Stomach smooth muscle (tissue), 2 donors: Measurements from ENCODE around the gene ARHGEF7.

Experiments
- H3K27ac ChIP-seq: one replicate; pipeline ENCODE4 v1.7.0; 2013; ENCODE audit warnings: mild to moderate bottlenecking, low read length, inconsistent platforms
- H3K27me3 ChIP-seq, 2 donors: one replicate each; pipeline ENCODE4 v1.7.0; 2013; ENCODE audit warnings: low read length in 2 of 2; ENCODE audit not compliant: insufficient read depth in 2 of 2, control insufficient read depth in 1 of 2
- H3K36me3 ChIP-seq, 2 donors: one replicate each; pipeline ENCODE4 v1.7.0; 2013; ENCODE audit warnings: low read length in 2 of 2; ENCODE audit not compliant: control insufficient read depth in 2 of 2, insufficient read depth in 2 of 2
- H3K4me1 ChIP-seq: one replicate; pipeline ENCODE4 v1.7.0; 2013; ENCODE audit warnings: low read length; ENCODE audit not compliant: control insufficient read depth, insufficient read depth
- H3K4me3 ChIP-seq, 2 donors: one replicate each; pipeline ENCODE4 v1.7.0; 2013; ENCODE audit warnings: low read length in 2 of 2
- H3K9ac ChIP-seq, 2 donors: one replicate each; pipeline ENCODE4 v1.7.0; 2013; ENCODE audit warnings: low read length in 2 of 2, mild to moderate bottlenecking in 1 of 2
- H3K9me3 ChIP-seq, 2 donors: one replicate each; pipeline ENCODE4 v1.7.0; 2013; ENCODE audit warnings: low read length in 2 of 2; ENCODE audit not compliant: control insufficient read depth in 2 of 2
- donor health status: healthy.
- donor health status: Pancreatic carcinoma.

The ARHGEF7 gene

DNA sequence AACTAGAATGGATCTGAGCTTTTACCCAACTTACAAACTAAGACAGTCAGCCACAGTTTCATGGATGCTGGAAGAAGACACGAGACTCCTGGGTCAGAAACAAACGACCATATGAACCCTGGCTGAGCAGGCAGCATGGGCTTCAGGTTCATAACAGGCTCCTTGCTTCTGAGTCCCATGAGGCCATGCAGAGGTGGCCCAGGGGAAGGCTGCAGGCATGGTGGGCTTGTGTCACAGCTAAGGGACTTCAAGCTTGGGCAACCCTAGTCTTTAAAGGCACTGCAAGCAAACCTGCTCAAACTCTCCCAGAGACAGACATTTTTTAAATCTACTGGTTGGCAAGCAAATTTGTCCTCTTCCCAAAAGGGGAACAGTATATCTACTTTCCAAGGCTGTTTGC is 5.1 kb upstream of the ARHGEF7 start:
- Histone ChIP-seq H3K9me3 (peaks cover 0 to 5% of the 10 kb centered on the region in 2 donors), H3K4me1 (no peaks in the 10 kb centered on the region), H3K4me3 (no peak overlapping the region), H3K9ac (no peak overlapping the region), H3K36me3 (no peaks in the 10 kb centered on the region), H3K27ac (no peak overlapping the region), H3K27me3 (peaks cover 12 to 21% of the 10 kb centered on the region in 2 donors)

DNA sequence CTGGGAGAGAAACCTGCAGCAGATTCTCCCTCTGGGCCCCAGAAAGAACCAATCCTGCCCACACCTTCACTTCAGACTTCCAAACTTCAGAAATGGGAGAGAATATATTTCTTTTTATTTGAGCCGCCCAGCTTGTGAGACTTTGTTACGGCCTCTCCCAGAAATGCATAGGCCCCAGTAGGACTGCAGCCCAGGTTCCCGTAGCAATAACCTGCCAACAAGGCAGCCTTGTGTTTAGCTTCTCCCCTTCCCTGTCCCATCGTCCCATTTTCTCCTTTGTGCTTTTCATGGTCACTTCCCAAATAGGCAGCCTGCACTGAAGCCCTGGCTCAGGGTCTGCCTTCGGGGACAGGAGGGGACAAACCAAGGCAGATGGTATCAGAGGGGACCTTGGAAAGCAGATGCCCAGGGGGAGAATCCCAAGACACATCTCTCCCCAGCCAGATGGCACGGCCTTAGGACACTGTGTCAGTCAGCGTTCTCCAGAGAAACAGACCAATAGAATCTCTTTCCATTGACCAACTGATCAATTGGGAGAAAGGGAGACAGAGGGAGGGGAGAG is 3.7 kb upstream of the ARHGEF7 start:
- Histone ChIP-seq H3K27ac (no peak overlapping the region), H3K4me1 (peaks cover 4% of the 10 kb centered on the region), H3K27me3 (peaks cover 16 to 25% of the 10 kb centered on the region in 2 donors)

DNA sequence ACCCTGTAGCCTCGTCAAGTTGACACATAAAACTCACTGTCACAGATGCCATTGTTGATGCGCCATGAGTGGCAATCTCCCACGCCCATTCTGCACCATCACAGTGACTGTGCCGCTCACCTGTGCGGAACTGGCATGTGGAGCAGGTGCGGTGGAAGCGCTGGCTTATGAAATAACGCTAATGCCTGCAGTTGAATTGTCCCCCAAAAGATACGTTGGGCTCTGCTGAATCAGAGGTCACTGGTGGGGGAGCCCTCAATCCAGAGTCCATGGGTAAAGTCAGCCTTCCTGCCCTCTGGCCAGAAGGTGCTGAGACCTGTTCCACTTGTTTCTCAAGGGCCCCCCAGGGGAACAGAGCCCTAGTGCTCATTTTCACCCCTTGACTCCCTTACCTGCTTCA is 2.9 kb upstream of the ARHGEF7 start:
- H3K36me3 ChIP-seq: no peaks in the 10 kb centered on the region
- H3K27ac ChIP-seq: no peak overlapping the region
- no peak overlapping the region for H3K4me3 ChIP-seq
- H3K27me3 ChIP-seq: peaks cover 22 to 28% of the 10 kb centered on the region in 2 donors
- no peak overlapping the region for H3K9ac ChIP-seq
- H3K4me1 ChIP-seq: peaks cover 4% of the 10 kb centered on the region
- peaks cover 0 to 5% of the 10 kb centered on the region in 2 donors for H3K9me3 ChIP-seq

More for the DNA sequence above, 3.7 kb upstream of the ARHGEF7 start:
- H3K36me3 ChIP-seq: no peaks in the 10 kb centered on the region
- no peak overlapping the region for H3K4me3 ChIP-seq
- peaks cover 0 to 5% of the 10 kb centered on the region in 2 donors for H3K9me3 ChIP-seq
- H3K9ac ChIP-seq: no peak overlapping the region

DNA sequence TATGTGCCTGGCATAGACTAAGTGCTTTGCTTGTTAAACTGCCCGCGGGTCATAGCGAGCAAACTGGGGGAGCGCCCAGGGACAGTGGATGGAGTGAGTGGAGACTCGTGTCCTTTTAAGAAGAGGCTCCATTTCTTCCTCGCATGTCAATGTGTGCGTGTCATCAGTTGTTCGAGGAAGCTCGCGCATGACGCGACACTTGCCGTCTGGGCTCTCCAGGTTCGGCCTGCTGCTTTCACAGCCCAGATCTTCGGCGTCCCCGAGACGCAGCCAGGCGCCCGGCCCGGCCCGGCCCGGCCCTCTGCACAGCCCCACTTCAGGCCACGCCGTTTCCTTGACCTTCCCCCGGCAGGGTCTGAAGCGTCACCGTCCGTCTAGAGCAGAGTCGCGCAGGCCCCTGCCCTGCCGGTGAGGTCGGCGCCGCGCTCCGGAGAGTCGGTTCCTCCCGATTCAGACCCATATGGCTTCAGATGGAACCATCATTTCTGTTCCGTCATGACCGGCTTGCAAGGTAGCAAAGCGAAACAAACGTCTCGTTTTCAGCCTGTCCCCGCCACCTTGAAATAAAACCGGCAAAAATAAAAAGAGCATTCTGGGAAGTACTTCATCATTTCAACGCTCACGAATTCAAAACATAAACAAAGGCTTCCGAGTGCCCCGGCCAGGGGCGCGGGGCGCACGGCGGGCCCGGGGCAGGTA is 599 bp upstream of the ARHGEF7 start:
- Histone ChIP-seq H3K27me3 (peaks cover 30 to 34% of the 10 kb centered on the region in 2 donors), H3K9ac (peak overlapping the region; percentile 47 to 53), H3K27ac (peak overlapping the region; percentile 46), H3K9me3 (peaks cover 0 to 5% of the 10 kb centered on the region in 2 donors), H3K4me3 (peak overlapping the region; percentile 65 to 79), H3K36me3 (no peaks in the 10 kb centered on the region), H3K4me1 (peaks cover 4% of the 10 kb centered on the region)

DNA sequence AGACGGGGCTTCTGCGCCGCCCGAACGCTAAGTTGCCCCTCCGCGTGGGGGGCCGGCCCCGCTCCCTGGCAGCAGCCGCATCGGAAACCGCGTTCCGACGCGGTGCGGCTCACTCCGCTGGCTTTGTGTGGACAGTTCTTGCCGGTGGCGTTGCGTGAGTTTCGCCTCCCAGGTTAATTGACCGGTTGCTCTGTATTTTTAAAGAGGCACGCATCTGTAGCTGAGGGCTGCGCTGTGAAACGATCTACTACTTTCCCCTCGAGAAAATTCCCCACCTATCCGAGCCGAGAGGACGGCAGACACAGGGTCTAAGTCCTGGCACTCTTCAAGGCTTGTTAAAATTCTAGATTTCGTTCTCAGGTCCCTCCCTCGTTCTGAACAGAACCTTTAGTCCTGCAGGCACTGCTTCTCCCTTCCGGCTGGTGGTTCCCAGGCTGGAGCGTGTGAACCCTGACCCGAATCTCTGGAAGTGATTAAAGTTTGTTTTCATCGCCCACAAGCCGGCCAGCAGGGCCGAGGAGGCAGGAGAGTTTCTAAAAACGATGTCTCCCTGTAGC is 933 bp downstream of the ARHGEF7 start:
- Histone ChIP-seq H3K27ac (no peak overlapping the region), H3K4me1 (peaks cover 7% of the 10 kb centered on the region), H3K9me3 (no peaks in the 10 kb centered on the region), H3K36me3 (no peaks in the 10 kb centered on the region), H3K27me3 (peaks cover 30% of the 10 kb centered on the region in 2 donors), H3K9ac (peak overlapping the region; percentile 29 to 42), H3K4me3 (peak overlapping the region; percentile 59 to 69)

DNA sequence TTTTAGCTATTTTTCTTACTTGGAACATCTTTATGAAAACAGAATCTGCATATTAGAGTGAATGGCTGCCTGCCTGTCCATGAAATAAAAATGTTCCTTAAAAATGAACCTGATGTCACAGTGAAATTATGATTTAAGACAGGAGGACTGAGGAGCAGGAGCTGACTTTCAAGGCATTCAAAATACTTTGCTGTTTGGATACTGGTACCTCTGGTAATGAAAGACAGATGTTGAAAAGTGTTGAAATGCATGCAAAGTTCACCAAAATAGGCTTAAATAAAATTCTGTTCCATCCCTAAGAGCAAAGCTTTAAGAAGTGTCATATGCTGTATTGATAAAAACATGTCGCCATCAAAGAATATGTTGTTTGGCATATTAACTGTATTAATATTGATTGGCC is 1.7 kb downstream of the ARHGEF7 start:
- H3K4me1 ChIP-seq: peaks cover 10% of the 10 kb centered on the region
- H3K4me3 ChIP-seq: no peak overlapping the region
- no peak overlapping the region for H3K27ac ChIP-seq
- H3K9me3 ChIP-seq: no peaks in the 10 kb centered on the region
- H3K9ac ChIP-seq: no peak overlapping the region
- peaks cover 26 to 31% of the 10 kb centered on the region in 2 donors for H3K27me3 ChIP-seq
- H3K36me3 ChIP-seq: no peaks in the 10 kb centered on the region

DNA sequence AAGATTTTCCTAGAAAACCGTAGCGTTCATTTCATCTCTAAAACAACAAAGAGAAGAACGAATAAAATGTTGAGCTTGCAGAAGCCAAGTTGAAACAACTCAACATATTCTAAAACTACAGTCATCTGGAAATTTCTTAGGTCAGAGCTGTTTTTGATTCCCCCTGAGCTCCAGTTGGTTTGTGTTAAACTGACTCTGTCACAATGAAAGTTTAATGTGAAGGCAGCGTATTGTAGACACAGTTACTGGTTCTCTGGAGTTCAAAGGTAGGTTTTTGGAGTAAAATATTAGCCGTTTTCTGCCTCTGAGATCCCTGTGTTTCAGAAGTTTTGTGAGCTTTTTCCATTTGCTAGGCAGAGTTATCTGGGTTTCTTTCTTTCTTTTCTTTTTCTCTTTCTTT is 2.2 kb downstream of the ARHGEF7 start:
- Histone ChIP-seq H3K9me3 (no peaks in the 10 kb centered on the region), H3K4me1 (peaks cover 12% of the 10 kb centered on the region), H3K27ac (no peak overlapping the region), H3K4me3 (no peak overlapping the region), H3K27me3 (peaks cover 25 to 29% of the 10 kb centered on the region in 2 donors), H3K9ac (no peak overlapping the region), H3K36me3 (no peaks in the 10 kb centered on the region)

DNA sequence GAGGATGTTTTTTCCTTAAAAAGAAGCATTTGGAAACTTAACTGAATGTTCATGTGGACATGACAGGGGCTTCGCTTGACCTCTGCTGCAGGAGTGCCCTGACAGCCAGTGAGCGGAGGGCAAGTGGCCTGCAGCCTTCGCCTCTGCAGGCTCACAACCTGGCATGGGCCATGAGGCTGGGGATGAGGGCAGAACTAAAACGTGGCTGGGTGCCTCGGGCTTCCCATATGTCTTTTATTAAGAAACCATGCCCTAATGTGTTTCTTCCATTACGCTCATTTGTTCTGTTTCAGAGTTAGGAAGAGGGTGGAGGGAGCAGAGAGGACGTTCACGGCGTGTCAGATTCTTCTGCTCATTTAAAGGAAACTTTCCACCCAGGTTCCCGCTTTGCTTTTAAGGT is 2.9 kb downstream of the ARHGEF7 start:
- no peaks in the 10 kb centered on the region for H3K9me3 ChIP-seq
- H3K4me1 ChIP-seq: peaks cover 12% of the 10 kb centered on the region
- H3K4me3 ChIP-seq: no peak overlapping the region
- H3K27ac ChIP-seq: no peak overlapping the region
- H3K36me3 ChIP-seq: no peaks in the 10 kb centered on the region
- no peak overlapping the region for H3K9ac ChIP-seq
- peaks cover 21 to 26% of the 10 kb centered on the region in 2 donors for H3K27me3 ChIP-seq

DNA sequence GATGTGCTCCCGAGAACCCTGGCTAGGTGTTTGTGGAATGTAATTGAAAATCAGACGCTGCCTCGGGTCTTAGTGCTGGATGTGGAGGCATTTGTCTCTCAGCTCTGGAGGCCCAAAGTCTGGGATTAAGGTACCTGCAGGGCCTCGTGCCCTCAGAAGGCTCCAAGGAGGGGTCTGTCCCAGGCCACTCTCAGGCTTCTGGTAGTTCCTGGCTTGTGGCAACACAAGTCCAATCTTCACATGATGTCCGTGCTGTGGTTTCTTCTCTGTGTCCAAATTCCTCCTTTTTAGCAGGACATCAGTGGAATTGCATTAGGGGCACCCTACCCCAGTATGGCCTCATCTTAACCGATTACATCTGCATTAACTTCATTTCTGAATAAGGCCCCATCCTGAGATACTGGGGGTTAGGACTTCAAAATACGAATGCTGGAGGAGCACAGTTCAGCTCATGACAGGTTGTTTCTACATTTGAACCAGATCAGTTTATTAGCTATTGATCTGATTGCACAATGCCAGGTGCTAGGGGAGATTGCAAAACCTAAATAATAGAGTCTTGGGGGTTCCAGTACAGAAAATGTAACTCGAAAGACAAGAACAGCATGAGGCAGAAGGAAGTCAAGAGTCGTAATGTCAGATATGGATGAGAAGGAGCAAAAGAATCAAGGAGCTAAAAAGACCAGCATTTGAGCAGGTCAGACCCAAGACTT is 3.9 kb downstream of the ARHGEF7 start:
- Histone ChIP-seq H3K9ac (no peak overlapping the region), H3K27me3 (peaks cover 18 to 19% of the 10 kb centered on the region in 2 donors), H3K9me3 (no peaks in the 10 kb centered on the region), H3K4me1 (peaks cover 12% of the 10 kb centered on the region), H3K4me3 (no peak overlapping the region), H3K36me3 (no peaks in the 10 kb centered on the region), H3K27ac (no peak overlapping the region)

DNA sequence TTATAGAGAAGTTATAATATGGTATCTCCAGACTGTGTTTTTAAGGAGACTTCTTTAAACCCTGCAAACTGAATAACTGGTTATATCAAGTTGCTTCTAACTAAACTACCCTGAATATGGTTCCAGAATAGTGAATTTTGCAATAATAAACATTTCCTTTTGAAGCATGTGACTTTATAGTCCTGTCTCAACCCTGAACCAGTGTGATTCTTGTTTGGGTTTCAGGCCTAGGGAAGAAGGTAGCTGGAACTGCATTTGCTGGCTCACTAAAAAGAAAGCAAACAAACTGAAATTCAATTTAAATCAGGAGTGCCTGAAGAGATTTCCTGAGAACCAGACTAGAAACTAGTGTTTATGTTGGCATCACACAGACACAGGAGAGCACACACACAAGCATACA is 4.9 kb downstream of the ARHGEF7 start:
- H3K27me3 ChIP-seq: peaks cover 18% of the 10 kb centered on the region in 2 donors
- no peak overlapping the region for H3K27ac ChIP-seq
- H3K4me1 ChIP-seq: peaks cover 12% of the 10 kb centered on the region
- H3K36me3 ChIP-seq: no peaks in the 10 kb centered on the region
- H3K4me3 ChIP-seq: no peak overlapping the region
- H3K9me3 ChIP-seq: no peaks in the 10 kb centered on the region
- H3K9ac ChIP-seq: no peak overlapping the region
